Activated B cell treated with CpG ODN at 0.5 μM for 24 hours (primary cell): Measurements from ENCODE around the gene AP3B1. TPM values are rescaled to one million over a fixed set of nuclear protein-coding genes. Genes with fewer than 3 reads are reported as not detected.
"Not testable (repeated sequence)": the region's sequence is repeated elsewhere in the genome, so short reads cannot be mapped to it uniquely, and the experiment has no call there.

ENCODE experiments used
- ATAC-seq: fragments of 200-7000 bp; cut with Tn5 transposase; one replicate; pipeline ENCODE4 v1.10.0; 2021; ENCODE audit warnings: low read depth, mild to moderate bottlenecking, moderate library complexity
- CTCF ChIA-PET: fragments of 350-600 bp; sonication (Branson Sonifier 250); formaldehyde crosslinking; loops from one replicate; lab custom pipeline; 2021; ENCODE audit warnings: antibody characterized with exemption; lab: Charles Lee
- POLR2A ChIA-PET: fragments of 350-600 bp; sonication (Branson Sonifier 250); formaldehyde crosslinking; loops from one replicate; lab custom pipeline; 2021; ENCODE audit warnings: antibody characterized with exemption; lab: Charles Lee
- DNase-seq: peaks from one replicate; pipeline ENCODE4 v3.0.0; 2022
- H3K27ac Mint-ChIP-seq: one replicate; pipeline ENCODE4 v1.8.0; 2020; ENCODE audit warnings: mixed read lengths
- H3K27me3 Mint-ChIP-seq: one replicate; pipeline ENCODE4 v1.8.0; 2021; ENCODE audit warnings: mixed read lengths
- H3K36me3 Mint-ChIP-seq: one replicate; pipeline ENCODE4 v1.8.0; 2021; ENCODE audit warnings: low read depth, mixed read lengths
- H3K4me1 Mint-ChIP-seq: one replicate; pipeline ENCODE4 v1.8.0; 2021; ENCODE audit warnings: mixed read lengths
- H3K4me3 Mint-ChIP-seq: one replicate; pipeline ENCODE4 v1.8.0; 2020; ENCODE audit warnings: mild to moderate bottlenecking, mixed read lengths
- H3K9me3 Mint-ChIP-seq: one replicate; pipeline ENCODE4 v1.8.0; 2020; ENCODE audit warnings: mixed read lengths
- intact Hi-C: fragments of 100-400 bp; cut with micrococcal nuclease; formaldehyde crosslinking; loops from one replicate; pipeline ENCODE4 v1.15.1; 2024
- total RNA-seq: library from RNA; stranded (reverse); gene quantifications from 2 replicates; pipeline ENCODE4 v1.2.3, GENCODE V29; 2022
- TF ChIP-seq, protein P1 (sequence below): fragments of 200-600 bp; IDR thresholded peaks from one replicate; pipeline ENCODE4 v1.8.0; 2022; ENCODE audit warnings: antibody characterized with exemption, mild to moderate bottlenecking

AP3B1 gene
- total RNA-seq, 1 donor from 2014 or later, result 52.9 TPM

DNA sequence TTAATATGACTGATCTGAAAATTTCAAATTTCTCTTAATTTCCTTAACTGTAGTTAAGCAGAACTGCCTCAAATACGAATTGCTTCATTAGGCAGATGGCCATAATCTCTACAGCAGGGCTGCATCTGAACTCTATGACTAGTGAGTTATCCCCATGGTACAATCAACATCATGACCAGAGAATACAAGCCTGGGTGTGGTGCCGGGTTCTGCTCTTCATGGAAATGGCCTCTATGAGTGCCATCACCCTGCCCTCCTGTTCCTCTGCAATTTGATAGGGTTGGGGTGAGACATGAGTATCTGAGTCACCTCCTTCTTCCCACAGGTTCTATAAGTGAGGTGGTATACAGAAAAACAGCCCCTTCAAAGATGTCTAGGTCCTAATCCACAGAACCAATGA, 235.9 kb downstream of the AP3B1 start:
- Mint-ChIP-seq H3K9me3 (no peaks in the 10 kb centered on the region), H3K27ac (no peak overlapping the region), H3K36me3 (peaks cover 20% of the 10 kb centered on the region), H3K4me3 (no peak overlapping the region), H3K27me3 (no peaks in the 10 kb centered on the region), H3K4me1 (peaks cover 1% of the 10 kb centered on the region)
- POLR2A ChIA-PET, result no interaction called here
- CTCF ChIA-PET, result no interaction called here
- intact Hi-C loops, result no loop called here
- no peak for ATAC-seq
- TF ChIP-seq, protein P1, sequence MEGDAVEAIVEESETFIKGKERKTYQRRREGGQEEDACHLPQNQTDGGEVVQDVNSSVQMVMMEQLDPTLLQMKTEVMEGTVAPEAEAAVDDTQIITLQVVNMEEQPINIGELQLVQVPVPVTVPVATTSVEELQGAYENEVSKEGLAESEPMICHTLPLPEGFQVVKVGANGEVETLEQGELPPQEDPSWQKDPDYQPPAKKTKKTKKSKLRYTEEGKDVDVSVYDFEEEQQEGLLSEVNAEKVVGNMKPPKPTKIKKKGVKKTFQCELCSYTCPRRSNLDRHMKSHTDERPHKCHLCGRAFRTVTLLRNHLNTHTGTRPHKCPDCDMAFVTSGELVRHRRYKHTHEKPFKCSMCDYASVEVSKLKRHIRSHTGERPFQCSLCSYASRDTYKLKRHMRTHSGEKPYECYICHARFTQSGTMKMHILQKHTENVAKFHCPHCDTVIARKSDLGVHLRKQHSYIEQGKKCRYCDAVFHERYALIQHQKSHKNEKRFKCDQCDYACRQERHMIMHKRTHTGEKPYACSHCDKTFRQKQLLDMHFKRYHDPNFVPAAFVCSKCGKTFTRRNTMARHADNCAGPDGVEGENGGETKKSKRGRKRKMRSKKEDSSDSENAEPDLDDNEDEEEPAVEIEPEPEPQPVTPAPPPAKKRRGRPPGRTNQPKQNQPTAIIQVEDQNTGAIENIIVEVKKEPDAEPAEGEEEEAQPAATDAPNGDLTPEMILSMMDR, result no peak
- DNase-seq, result no peak

GRCh38 chr5:78056901-78057514, 237.5 kb downstream of the AP3B1 start:
- CTCF ChIA-PET, result interaction anchor here (0.6 kb wide), 1 partner anchor 741 kb away, joined by 4 read pairs; no protein-coding TSS in a partner anchor
- Mint-ChIP-seq H3K4me3 (no peak overlapping the region), H3K27me3 (no peaks in the 10 kb centered on the region), H3K27ac (no peak overlapping the region), H3K4me1 (peaks cover 1% of the 10 kb centered on the region), H3K36me3 (peaks cover 16% of the 10 kb centered on the region), H3K9me3 (no peaks in the 10 kb centered on the region)
- POLR2A ChIA-PET, result no interaction called here
- TF ChIP-seq, protein P1, result no peak
- ATAC-seq (no peak), DNase-seq (no peak)
- intact Hi-C loops, result no loop called here

GRCh38 chr5:78056053-78056452, 238.4 kb downstream of the AP3B1 start:
- peaks cover 1% of the 10 kb centered on the region for H3K4me1 Mint-ChIP-seq
- H3K36me3 Mint-ChIP-seq, result peaks cover 13% of the 10 kb centered on the region
- no peaks in the 10 kb centered on the region for H3K27me3 Mint-ChIP-seq
- DNase-seq (no peak), ATAC-seq (no peak)
- H3K4me3 Mint-ChIP-seq, result no peak overlapping the region
- CTCF ChIA-PET, result no interaction called here
- POLR2A ChIA-PET, result no interaction called here
- H3K27ac Mint-ChIP-seq, result no peak overlapping the region
- no peaks in the 10 kb centered on the region for H3K9me3 Mint-ChIP-seq
- intact Hi-C loops, result no loop called here
- TF ChIP-seq, protein P1, result no peak

DNA sequence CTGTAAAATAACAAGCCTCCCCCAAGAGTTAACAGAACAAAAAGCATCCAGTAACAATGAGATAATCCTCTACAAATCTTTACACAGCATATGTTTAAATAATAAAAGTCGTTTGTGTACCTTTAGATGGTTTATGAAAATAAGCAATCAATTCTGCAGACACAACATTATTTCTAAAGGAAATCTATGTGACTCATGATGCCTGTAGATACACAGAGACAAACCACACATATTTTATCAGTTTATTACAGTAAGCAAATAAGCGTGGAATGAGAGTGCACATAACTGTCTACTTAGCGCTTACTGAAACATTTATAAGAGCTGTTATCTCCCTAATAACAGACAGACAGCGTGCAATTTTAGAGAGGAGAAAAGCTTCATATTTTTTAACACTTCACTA, 243.6 kb downstream of the AP3B1 start:
- TF ChIP-seq, protein P1, result no peak
- intact Hi-C loops, result no loop called here
- Mint-ChIP-seq H3K4me3 (no peak overlapping the region), H3K27me3 (no peaks in the 10 kb centered on the region), H3K4me1 (no peaks in the 10 kb centered on the region), H3K9me3 (no peaks in the 10 kb centered on the region), H3K27ac (no peak overlapping the region), H3K36me3 (peaks cover 29% of the 10 kb centered on the region)
- CTCF ChIA-PET, result no interaction called here
- POLR2A ChIA-PET, result no interaction called here
- no peak for DNase-seq
- no peak for ATAC-seq

DNA sequence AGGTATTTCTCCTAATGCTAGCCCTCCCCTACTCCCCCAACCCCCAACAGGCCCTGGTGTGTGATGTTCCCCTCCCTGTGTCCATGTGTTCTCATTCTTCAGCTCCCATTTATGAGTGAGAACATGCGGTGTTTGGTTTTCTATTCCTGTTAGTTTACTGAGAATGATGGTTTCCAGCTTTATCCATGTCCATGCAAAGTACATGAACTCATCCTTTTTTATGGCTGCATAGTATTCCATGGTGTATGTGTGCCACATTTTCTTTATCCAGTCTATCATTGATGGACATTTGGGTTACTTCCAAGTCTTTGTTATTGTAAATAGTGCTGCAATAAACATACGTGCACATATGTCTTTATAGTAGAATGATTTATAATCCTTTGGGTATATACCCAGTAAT, 247.7 kb downstream of the AP3B1 start:
- H3K36me3 Mint-ChIP-seq, result peaks cover 43% of the 10 kb centered on the region
- intact Hi-C loops, result loop anchor here (10.0 kb wide), 1 partner anchor 218 kb away; no protein-coding TSS in a partner anchor

More for the DNA sequence above, 247.7 kb downstream of the AP3B1 start:
- CTCF ChIA-PET, H3K4me3 Mint-ChIP-seq, POLR2A ChIA-PET, H3K27ac Mint-ChIP-seq, DNase-seq, H3K9me3 Mint-ChIP-seq, H3K4me1 Mint-ChIP-seq, H3K27me3 Mint-ChIP-seq, ATAC-seq: not testable (repeated sequence)
